Sigmoid colon (tissue), 7 donors: ENCODE measurements around the gene MED13L. TPM values are rescaled to one million over a fixed set of nuclear protein-coding genes. Genes with fewer than 3 reads are reported as not detected.

Source experiments
- DNase-seq: peaks from one replicate; pipeline ENCODE4 v3.0.0-alpha.2; 2019
- H3K27ac ChIP-seq, 4 donors: fragments of 200-600 bp; sonication (generic); one replicate each; pipeline ENCODE4 v1.5.1; 2016 to 2019; ENCODE audit warnings: mild to moderate bottlenecking in 1 of 4
- H3K27me3 ChIP-seq, 3 donors: fragments of 200-600 bp; sonication (generic); one replicate each; pipeline ENCODE4 v1.5.1; 2019; ENCODE audit warnings: mild to moderate bottlenecking in 1 of 3
- H3K36me3 ChIP-seq, 4 donors: fragments of 200-600 bp; sonication (generic); one replicate each; pipeline ENCODE4 v1.5.1; 2016 to 2019
- H3K4me1 ChIP-seq, 4 donors: fragments of 200-600 bp; sonication (generic); one replicate each; pipeline ENCODE4 v1.5.1; 2017 to 2019
- H3K4me3 ChIP-seq, 4 donors: fragments of 200-600 bp; sonication (generic); one replicate each; pipeline ENCODE4 v1.5.1; 2017 to 2019; ENCODE audit warnings: mild to moderate bottlenecking in 2 of 4, moderate library complexity in 1 of 4
- H3K9me3 ChIP-seq, 4 donors: fragments of 200-600 bp in 3 of 4; sonication (generic) in 3 of 4; one replicate each; pipeline versions ENCODE4 v1.5.1 to v1.6.1; 2013 to 2019
- CTCF ChIP-seq, 4 experiments: fragments of 450-650 bp in 3 of 4; fragments of 200-600 bp in 1 of 4; IDR thresholded peaks; one replicate each; pipeline ENCODE4 v1.5.1; 2016 to 2019; ENCODE audit warnings: antibody characterized with exemption in 4 of 4, mild to moderate bottlenecking in 3 of 4, moderate library complexity in 2 of 4
- EP300 ChIP-seq, 4 donors: sonication (generic); formaldehyde crosslinking; IDR thresholded peaks; one replicate each; pipeline ENCODE4 v1.6.1; 2017; ENCODE audit warnings: antibody characterized with exemption in 4 of 4
- POLR2A ChIP-seq, 2 donors: fragments of 450-650 bp; IDR thresholded peaks; one replicate each; pipeline ENCODE4 v1.6.1; 2016; ENCODE audit warnings: antibody characterized with exemption in 2 of 2, mild to moderate bottlenecking in 2 of 2, moderate library complexity in 2 of 2
- POLR2AphosphoS5 ChIP-seq, 4 donors: sonication (generic); formaldehyde crosslinking; IDR thresholded peaks; one replicate each; pipeline ENCODE4 v1.6.1; 2017; ENCODE audit warnings: antibody characterized with exemption in 4 of 4
- WGBS, 2 donors: extraction: QIAGEN DNeasy Blood & Tissue Kit; methylation state at CpG; one replicate each; pipeline ENCODE4 v1.1.7; 2013; 5-methylcytosine and 5-hydroxymethylcytosine counted together
- intact Hi-C: fragments of 100-400 bp; cut with DNase I; formaldehyde crosslinking; loops from one replicate; pipeline ENCODE4 v1.15.1; 2023
- polyA plus RNA-seq, 3 donors: library from polyadenylated mRNA; stranded (reverse); fragments of 200-250 nt; gene quantifications; one replicate each; pipeline ENCODE4 v1.2.3, GENCODE V29; 2013
- total RNA-seq, 4 donors: library from RNA; depleted of rRNA; stranded (reverse); fragments of >200 nt; gene quantifications; one replicate each; pipeline ENCODE4 v1.1.0, GENCODE V29; 2016
- donor health status: healthy with polysubstance abuse.
- donor health status: Bipolar disorder and iron deficiency.
- donor health status: healthy.

The MED13L gene
- total and polyA plus RNA-seq, 7 donors, result 12.5 to 246 (median 151) TPM

GRCh38 chr12:116246490-116247179, 30.9 kb downstream of the MED13L start:
- Histone ChIP-seq H3K27ac (no peak overlapping the region), H3K27me3 (no peaks in the 10 kb centered on the region)
- WGBS, 2 donors, result 81 to 85% methylated on average over 5 of the region's 5 CpGs

GRCh38 chr12:116245189-116245588, 32.3 kb downstream of the MED13L start:
- no peaks in the 10 kb centered on the region for H3K9me3 ChIP-seq
- no peak overlapping the region for H3K27ac ChIP-seq
- 93 to 95% methylated on average over 2 of the region's 2 CpGs for WGBS, 2 donors
- H3K4me3 ChIP-seq, result no peak overlapping the region
- H3K4me1 ChIP-seq, result peaks cover 0 to 76% (median 59%) of the 10 kb centered on the region in 4 donors
- no peak for TF ChIP-seq CTCF (IDR thresholded peaks at IDR 0.05)
- TF ChIP-seq POLR2AphosphoS5 (IDR thresholded peaks at IDR 0.05), result no peak
- no peak for TF ChIP-seq EP300 (IDR thresholded peaks at IDR 0.05)
- no peak for TF ChIP-seq POLR2A (IDR thresholded peaks at IDR 0.05)
- intact Hi-C loops, result no loop called here
- no peaks in the 10 kb centered on the region for H3K36me3 ChIP-seq
- DNase-seq, result no peak
- no peaks in the 10 kb centered on the region for H3K27me3 ChIP-seq

More at GRCh38 chr12:116246490-116247179, 30.9 kb downstream of the MED13L start:
- intact Hi-C loops, result no loop called here
- Histone ChIP-seq H3K4me1 (peaks cover 0 to 72% (median 55%) of the 10 kb centered on the region in 4 donors), H3K36me3 (no peaks in the 10 kb centered on the region), H3K9me3 (peaks cover 0 to 1% (median 0%) of the 10 kb centered on the region in 4 donors), H3K4me3 (no peak overlapping the region)
- no peak for DNase-seq
- no peak for TF ChIP-seq POLR2AphosphoS5 (IDR thresholded peaks at IDR 0.05)
- TF ChIP-seq EP300 (IDR thresholded peaks at IDR 0.05), result no peak
- no peak for TF ChIP-seq CTCF (IDR thresholded peaks at IDR 0.05)
- TF ChIP-seq POLR2A (IDR thresholded peaks at IDR 0.05), result no peak

GRCh38 chr12:116244474-116245090, 32.9 kb downstream of the MED13L start:
- no peak overlapping the region for H3K27ac ChIP-seq
- H3K4me1 ChIP-seq, result peaks cover 0 to 76% (median 59%) of the 10 kb centered on the region in 4 donors
- no peaks in the 10 kb centered on the region for H3K27me3 ChIP-seq
- no peak for DNase-seq
- TF ChIP-seq POLR2AphosphoS5 (IDR thresholded peaks at IDR 0.05) (no peak), POLR2A (IDR thresholded peaks at IDR 0.05) (no peak), EP300 (IDR thresholded peaks at IDR 0.05) (no peak), CTCF (IDR thresholded peaks at IDR 0.05) (no peak)
- intact Hi-C loops, result no loop called here
- no peaks in the 10 kb centered on the region for H3K9me3 ChIP-seq
- WGBS, 2 donors, result 80 to 82% methylated on average over 6 of the region's 6 CpGs
- no peak overlapping the region for H3K4me3 ChIP-seq
- H3K36me3 ChIP-seq, result no peaks in the 10 kb centered on the region

DNA sequence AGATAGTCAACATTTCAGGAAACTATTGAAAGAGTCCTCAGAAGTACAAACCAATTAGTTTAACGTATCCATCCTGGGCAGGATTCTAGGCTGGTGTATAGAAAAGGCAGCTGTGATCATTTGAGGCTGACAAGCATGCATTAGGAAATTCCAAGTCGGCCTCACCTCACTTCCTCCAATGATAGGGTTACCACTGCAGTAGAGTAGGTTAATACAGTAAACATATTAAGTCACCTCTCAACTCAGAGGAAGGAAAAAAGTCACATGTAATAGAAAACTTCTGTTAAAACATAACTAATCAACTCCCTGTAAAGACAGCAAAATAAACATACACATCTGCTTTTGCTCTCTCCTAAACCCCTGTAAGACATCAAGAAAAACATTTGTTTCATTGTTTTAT, 33.5 kb downstream of the MED13L start:
- intact Hi-C loops, result no loop called here
- Histone ChIP-seq H3K27me3 (no peaks in the 10 kb centered on the region), H3K36me3 (no peaks in the 10 kb centered on the region), H3K9me3 (no peaks in the 10 kb centered on the region), H3K4me1 (peaks cover 0 to 73% (median 57%) of the 10 kb centered on the region in 4 donors), H3K27ac (no peak overlapping the region), H3K4me3 (no peak overlapping the region)
- WGBS, 2 donors, result 12 to 19% methylated on average over 2 of the region's 2 CpGs
- DNase-seq, result no peak
- TF ChIP-seq EP300 (IDR thresholded peaks at IDR 0.05), result no peak
- no peak for TF ChIP-seq CTCF (IDR thresholded peaks at IDR 0.05)
- TF ChIP-seq POLR2A (IDR thresholded peaks at IDR 0.05), result no peak
- TF ChIP-seq POLR2AphosphoS5 (IDR thresholded peaks at IDR 0.05), result no peak
